Activated CD4-positive, alpha-beta T cell treated with anti-CD3 and anti-CD28 coated beads, Interleukin-10, Interleukin-2, amounts not matched to agents 100 ng/mL and 50 ng/mL, durations not matched to agents 16 hours and 8 hours (primary cell): ENCODE data around the gene LGSN.
"Not testable (repeated sequence)": the region's sequence is repeated elsewhere in the genome, so short reads cannot be mapped to it uniquely, and the experiment has no call there.

Source experiments
- DNase-seq: peaks from one replicate; pipeline ENCODE4 v3.0.0-alpha.2; 2020

Gene LGSN

DNA sequence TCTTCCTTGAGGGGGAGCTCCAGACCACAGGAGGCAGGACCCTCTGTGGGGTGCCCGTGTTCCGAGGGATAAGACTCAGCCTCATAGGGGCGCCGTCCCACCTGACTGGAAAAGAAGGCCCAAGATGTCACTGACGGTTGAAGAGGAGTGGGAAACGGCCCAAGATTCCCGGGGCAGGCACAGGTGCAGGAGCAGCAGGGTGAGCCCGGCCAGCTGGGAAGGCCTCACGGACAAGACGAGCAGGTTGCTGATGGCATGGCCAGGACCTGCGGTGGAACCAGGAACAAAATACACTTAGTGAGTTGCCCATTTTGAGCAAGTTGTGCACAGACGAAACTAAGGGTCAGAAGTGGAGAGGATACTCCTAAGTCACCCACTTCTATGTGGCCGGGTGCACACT lies 89.8 kb downstream of the LGSN start:
- DNase-seq = not testable (repeated sequence)

DNA sequence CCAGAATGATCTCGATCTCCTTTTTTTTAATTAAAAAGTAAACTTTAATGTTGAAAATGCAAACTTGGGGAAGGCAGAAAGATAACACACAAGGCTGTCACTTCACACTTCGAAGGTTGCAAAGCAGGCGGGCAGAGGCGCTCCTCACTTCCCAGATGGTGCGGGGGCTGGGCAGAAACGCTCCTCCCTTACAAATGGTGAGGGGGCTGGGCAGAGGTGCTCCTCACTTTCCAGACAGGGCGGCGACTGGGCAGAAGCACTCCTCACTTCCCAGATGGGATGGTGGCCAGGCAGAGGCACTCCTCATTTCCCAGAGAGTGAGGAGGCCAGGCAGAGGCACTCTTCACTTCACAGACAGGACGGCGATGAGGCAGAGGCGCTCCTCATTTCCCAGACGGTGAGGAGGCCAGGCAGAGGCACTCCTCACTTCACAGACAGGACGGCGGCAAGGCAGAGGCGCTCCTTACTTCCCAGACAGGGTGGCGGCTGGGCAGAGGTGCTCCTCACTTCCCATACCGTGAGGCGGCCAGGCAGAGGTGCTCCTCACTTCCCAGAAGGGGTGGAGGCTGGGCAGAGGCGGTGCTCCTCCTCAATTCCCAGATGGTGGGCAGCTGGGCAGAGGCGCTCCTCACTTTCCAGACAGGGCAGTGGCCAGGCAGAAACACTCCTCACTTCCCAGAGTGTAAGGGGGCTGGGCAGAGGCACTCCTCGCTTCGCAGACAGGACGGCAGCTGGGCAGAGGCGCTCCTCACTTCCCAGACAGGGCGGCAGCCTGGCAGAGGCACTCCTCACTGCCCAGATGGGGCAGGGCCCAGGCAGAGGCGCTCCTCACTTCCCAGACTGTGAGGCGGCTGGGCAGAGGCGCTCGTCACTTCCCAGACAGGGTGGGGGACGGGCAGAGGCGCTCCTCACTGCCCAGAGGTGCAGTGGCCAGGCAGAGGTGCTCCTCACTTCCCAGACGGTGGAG lies 91.6 kb downstream of the LGSN start:
- not testable (repeated sequence) for DNase-seq

DNA sequence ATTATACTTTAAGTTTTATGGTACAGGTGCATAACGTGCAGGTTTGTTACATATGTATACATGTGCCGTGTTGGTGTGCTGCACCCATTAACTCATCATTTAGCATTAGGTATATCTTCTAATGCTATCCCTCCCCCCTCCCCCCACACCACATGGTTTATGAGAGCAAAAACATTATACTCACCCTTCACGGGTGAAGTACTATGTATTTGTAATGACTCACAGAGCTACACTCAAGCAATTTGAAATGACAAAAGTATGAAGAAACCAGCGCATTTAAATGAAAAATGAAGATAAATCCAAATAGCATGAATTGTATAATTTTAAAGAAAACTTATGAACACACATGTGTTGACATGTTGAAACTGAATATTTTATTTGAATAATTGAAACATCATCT lies 93.8 kb downstream of the LGSN start:
- DNase-seq = not testable (repeated sequence)
